HG02840 (cell line): ENCODE data around the gene PARD6A.

ENCODE experiments used
- ATAC-seq: cut with Tn5 transposase; IDR thresholded peaks from one replicate; pipeline ENCODE4 v1.9.1; 2021; ENCODE audit warnings: mild to moderate bottlenecking, moderate library complexity, moderate number of reproducible peaks; ENCODE audit not compliant: unreplicated experiment, low FRiP score

The PARD6A gene, protein sequence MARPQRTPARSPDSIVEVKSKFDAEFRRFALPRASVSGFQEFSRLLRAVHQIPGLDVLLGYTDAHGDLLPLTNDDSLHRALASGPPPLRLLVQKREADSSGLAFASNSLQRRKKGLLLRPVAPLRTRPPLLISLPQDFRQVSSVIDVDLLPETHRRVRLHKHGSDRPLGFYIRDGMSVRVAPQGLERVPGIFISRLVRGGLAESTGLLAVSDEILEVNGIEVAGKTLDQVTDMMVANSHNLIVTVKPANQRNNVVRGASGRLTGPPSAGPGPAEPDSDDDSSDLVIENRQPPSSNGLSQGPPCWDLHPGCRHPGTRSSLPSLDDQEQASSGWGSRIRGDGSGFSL

DNA sequence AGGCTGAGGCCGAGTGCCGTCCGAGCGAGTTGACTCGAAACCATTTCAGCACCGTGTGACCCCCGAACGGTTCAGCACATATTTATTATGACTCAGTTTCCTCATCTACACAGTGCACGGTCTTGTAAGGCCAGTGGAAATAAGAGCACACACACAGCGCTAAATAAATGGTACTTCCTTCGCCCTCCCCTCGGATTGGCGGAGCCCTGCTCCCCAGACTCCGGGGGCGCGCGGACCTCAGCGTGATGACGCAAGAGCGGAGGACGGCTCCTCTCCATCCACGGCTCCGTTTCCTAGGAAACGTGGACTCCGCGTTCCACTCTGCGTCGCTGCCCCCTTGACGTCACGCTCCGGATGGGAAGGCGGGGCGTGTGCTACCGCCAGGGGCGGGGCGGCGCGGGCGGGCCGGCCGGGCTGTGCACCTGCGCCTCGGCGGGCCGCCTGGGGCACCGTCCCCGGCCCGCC, at the start of gene PARD6A:
TSS of gene PARD6A (plus strand) at position 397 of the 465 bp plus-strand sequence. CDS start 79 bp downstream, outside the sequence.
- ATAC-seq: peak; percentile 68

DNA sequence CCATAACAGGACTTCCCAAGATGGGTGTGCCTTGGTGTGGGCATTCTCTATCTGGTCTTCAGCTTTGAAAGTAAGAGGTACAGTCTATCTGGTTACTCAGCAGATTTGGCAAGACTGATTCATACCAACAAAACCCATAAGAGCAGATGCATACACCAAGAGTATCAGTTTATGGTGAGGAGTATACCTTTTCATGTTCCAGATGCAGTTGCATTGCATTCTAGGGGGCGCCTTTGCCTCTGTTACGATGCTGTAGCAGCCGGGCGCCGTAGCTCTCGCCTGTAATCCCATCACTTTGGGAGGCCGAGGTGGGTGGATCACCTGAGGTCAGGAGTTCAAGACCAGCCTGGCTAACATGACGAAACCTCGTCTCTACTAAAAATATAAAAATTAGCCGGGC, 47.0 kb upstream of the PARD6A start:
- no peak for ATAC-seq

DNA sequence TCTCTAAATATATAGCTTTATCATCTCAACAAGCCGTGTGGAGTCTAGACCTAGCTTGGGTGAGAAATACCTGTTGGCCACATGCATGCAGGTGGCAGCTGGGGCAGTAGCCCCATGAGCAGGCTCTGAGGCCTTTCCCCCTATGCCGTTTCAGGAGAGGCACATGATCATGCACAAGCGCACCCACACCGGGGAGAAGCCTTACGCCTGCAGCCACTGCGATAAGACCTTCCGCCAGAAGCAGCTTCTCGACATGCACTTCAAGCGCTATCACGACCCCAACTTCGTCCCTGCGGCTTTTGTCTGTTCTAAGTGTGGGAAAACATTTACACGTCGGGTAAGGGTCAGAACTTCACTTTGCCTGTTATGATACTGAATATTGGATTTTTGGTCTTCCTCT, 32.5 kb upstream of the PARD6A start:
- ATAC-seq: no peak

DNA sequence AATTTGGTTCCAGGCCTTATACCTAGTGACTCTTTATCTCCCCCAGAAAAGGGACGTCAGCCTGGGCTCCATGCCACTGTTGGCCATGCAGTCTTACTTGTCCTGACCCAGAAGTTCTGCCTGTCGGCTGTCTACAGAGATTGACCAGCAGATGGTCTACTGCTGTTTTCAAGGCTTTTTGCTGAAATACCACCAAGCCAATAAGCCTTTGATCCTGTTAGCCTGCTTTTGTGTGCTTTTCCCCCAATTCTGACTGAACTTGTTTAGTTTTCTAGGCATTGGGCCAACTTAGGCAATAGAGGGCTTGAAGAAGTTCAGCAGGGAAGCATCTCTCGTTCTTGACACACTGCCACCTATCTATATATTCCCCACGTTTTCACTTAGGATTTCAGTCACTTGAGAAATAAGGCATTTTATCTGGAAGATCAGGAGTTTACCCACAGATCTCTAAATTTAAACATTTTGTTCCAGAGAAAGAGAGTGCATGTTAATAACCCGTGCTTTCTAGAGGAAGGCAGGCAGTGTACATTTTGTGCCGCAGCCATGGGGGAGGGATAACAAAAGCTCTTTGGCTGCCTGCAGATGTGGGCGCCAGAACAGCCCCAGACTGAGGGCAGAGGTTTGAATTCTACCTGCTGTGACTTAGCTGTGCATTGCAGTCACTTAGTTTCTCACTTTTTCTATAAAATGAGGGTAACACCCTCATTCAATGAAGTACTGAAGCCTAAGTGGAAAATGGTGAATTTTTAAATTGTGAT, 28.2 kb upstream of the PARD6A start:
- ATAC-seq: no peak

DNA sequence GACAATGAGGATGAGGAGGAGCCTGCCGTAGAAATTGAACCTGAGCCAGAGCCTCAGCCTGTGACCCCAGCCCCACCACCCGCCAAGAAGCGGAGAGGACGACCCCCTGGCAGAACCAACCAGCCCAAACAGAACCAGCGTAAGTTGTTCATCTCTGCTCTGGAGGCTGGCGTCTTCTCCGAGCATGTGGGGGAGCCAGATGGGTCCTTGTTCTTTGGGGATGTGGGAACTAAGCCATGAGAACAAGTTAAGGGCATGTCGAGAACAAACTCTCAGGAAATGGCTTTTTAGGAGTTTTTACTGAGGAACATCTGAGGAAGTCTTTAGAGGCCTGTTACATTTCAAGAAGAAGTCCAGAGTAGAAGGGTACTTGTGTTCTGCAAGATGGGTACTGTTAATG, 24.0 kb upstream of the PARD6A start:
- ATAC-seq: no peak

DNA sequence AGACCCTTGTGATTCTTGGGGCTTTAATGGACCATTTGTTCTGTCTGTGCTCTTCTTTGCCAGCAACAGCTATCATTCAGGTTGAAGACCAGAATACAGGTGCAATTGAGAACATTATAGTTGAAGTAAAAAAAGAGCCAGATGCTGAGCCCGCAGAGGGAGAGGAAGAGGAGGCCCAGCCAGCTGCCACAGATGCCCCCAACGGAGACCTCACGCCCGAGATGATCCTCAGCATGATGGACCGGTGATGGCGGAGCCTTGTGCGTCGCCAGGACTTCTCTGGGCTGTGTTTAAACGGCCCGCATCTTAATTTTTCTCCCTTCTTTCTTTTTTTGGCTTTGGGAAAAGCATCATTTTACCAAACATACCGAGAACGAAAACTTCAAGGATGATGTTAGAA, 23.1 kb upstream of the PARD6A start:
- ATAC-seq: no peak

DNA sequence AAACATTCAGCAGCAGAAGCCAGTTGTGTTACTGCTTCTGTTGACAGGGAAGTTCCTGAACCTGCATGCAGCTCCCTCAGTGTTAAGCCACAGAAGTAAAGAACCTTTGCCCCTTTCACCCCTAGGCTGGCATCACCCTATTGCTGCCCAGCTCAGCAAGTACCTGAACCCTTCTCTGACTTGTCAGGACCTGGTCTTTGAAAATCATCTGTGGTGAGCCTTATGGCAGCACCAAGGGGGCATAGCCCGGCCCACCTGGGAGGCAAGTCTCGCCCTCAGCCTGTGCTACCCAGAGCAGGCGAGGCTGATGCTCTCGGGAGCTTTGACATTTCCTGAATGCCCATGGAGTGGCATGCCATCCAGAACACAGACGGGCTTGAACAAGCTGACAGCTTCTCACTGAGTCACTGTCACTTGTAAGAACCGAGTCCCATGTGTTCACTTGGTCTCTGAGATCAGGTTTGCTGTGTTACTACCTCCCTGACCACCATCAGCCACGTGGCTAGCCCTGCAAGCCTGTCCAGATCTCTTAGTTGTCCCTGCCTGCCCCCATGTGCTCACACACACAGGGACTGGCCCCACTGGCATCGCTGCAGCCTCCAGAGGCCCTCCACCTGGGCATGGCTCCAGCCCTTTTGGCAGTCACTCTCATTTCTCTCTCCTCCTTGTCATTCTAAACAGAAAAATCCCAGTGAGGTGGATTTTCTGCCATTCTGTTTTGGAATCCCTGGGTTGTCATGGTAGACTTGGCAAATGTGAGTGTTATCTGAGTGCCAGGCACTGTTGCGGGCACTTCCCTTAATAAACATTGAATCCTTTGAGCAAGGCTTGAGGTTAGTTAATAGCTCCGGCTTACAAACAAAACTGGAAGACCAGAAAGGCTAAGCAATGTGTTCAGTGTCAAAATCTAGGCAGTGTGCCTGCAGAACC, 18.7 kb upstream of the PARD6A start:
- ATAC-seq: no peak

DNA sequence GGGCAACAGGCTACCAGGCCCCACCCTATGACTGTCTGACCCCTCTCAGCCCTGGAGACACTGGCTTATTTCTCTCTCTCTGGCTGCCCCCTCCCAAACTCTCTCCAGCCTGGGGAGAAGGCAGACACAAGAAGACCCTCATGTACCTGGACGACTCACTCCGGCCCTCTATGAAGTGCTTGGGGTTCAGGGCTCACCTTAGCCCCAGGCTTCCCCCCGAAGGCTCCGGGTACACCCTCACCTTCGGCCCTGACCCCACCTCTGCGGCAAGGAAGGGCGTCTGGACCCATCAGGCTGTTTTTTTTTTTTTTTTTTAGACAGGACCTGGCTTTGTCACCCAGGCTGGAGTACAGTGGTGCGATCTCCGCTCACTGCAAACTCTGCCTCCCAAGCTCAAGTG, 16.7 kb upstream of the PARD6A start:
- ATAC-seq: no peak

DNA sequence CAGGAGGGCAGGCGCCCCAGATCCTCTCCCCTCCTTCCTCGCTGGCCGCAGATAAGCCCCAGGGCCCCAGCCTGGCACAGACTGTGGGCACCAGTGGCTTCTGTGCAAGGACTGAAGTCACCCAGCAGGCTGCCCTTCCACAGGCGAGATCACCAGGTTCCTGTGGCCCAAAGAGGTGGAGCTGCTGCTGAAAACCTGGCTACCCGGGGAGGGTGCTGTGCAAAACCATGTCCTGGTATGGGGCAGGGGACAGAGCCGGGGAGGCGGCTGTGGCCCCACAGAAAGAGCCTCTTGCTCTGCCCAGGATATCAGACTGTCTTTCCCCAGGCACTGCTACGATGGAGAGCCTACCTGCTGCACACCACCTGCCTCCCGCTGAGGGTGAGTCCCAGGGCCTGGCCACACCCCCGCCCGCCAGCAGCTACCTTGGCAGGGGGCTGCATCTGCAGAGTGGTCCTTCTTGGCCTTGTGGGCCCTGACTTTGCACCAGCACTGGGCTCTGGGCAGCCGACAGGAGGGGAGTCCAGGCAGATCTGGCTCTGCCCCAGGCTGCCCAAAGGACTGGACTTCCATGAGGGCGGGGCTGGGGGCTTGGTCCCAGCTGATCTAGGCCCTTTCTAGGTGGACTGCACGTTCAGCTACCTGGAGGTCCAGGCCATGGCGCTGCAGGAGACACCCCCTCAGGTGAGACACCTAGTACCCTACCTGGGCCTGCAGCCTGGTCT, 15.2 kb upstream of the PARD6A start:
- peak; percentile 7 for ATAC-seq

DNA sequence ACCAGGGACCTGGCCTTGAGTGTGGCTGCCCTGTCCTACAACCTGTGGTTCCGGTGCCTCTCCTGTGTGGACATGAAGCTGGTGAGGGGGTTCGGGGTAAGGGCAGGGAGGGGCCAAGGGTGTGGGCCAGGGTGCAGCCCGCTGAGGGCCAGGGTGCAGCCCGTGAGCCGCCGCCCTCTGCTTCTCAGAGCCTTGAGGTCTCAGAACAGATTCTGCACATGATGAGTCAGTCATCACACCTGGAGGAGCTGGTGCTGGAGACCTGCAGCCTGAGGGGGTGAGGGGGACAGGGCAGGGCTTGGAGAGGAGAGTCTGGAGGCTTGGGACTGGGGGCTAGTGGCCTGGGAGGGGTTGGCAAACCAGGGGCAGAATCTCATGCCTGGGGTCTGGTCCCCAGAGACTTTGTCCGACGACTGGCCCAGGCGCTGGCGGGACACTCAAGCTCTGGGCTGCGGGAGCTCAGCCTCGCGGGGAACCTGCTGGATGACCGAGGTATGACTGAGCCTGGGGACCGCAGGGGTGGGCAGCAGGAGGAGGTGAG, 13.6 kb upstream of the PARD6A start:
- ATAC-seq: no peak

DNA sequence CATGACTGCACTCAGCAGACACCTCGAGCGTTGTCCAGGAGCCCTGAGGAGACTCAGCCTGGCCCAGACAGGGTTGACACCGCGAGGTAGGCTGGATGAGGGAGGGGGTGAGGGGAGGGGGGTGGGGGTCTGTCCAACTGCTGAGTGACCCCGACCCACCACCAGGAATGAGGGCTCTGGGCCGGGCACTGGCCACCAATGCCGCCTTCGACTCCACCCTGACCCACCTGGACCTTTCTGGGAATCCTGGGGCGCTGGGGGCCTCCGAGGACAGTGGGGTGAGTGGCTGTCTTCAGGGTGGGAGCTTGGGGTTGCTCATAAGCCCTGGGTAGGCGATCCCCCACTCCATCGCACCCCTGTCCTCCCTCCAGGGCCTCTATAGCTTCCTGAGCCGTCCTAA, 13.1 kb upstream of the PARD6A start:
- no peak for ATAC-seq

DNA sequence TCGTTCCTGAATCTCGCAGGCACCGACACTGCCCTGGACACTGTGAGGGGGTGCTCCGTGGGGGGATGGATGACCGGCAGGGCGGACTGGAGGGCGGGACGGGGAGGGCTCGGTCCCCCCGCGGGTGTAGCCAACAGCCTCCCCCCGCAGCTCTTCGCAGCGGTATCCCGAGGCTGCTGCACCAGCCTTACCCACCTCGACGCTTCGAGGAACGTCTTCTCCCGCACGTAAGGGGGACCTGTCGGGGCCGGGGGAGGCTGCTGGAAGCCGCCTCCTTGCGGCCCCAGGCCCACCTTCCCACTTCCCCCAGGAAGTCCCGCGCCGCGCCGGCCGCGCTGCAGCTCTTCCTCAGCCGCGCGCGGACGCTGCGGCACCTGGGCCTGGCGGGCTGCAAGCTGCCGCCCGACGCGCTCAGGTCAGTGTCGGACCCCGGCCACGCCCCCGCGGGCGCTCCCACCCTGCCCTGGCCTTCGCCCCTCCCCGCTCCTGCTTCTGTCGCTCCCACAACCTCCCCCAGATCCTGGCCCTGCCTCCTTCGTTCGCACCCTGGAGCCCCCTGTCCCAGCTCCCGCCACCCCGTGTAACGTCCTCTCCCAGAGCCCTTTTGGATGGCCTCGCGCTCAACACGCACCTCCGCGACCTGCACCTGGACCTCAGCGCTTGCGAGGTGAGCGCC, 12.5 kb upstream of the PARD6A start:
- no peak for ATAC-seq

DNA sequence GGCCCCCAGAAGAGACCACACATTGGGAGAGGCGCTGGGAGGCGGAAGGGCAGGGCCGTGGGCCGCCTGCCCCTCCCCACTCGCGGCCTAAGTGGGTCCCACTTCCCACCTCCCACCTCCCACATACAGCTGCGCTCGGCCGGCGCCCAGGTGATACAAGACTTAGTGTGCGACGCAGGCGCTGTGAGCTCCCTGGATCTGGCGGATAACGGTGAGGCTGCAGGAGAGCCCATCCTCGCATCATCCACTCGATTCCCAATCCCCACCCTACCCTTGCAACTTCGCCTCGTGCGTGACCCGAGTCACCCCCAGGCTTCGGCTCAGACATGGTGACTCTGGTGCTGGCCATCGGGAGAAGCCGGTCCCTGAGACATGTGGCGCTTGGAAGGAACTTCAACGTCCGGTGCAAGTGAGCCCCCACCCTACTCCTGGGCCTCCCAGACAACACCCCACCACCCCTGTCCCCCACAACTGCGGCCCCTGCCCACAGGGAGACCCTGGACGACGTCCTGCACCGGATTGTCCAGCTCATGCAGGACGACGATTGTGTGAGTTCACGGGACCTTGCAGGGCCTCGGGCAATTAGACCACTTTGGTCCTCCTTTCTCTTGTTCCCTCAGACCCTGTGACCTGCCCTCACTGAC, 11.9 kb upstream of the PARD6A start:
- no peak for ATAC-seq

DNA sequence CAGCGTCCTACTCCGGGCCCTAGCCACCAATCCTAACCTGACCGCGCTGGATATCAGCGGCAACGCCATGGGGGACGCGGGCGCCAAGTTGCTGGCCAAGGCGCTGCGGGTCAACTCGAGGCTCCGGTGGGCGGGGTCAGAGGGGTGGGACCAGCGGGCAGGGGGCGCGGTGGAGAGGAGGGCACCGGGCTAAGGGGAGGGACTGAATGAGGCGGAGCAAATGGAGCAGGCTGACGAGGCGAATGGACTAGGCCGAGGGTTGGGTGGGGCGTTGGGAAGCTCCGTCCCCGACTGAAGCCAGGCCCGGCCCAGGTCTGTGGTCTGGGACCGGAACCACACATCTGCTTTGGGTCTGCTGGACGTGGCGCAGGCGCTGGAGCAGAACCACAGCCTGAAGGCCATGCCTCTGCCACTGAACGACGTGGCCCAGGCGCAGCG, 11.2 kb upstream of the PARD6A start:
- ATAC-seq: no peak

DNA sequence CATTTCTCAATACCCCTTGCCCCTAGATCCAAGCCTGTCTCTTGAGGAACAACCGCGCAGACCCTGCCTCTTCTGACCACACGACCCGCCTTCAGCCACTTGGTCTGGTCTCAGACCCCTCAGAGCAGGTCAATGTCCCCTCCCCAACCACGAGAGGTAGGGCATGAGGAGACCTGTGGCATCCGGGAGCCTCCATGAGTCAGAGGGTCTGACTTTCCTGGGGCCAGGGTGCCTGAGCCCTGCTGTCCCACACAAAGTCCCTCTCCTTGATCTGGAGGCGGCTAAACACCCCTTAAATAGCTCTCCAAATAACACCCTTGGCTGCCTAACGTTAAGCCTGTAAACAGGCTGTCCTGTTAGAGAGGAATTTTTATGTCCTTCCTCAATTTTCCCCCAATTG, 10.7 kb upstream of the PARD6A start:
- ATAC-seq: no peak

DNA sequence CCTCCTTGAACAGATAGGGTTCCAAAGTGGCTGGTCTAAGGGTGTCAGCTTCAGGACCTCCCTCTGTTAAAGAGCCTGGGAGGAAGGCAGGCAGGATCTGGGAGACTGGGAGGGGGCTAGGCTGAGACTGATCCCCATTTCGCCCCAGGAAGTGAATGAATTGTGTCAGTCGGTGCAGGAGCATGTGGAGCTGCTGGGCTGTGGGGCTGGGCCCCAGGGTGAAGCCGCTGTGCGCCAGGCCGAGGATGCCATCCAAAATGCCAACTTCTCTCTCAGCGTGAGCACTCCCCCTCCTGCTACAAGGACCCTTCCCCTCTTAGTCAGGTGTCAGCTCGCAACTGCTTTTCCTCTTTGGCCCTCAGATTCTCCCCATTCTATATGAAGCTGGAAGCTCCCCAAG, 9.7 kb upstream of the PARD6A start:
- no peak for ATAC-seq

DNA sequence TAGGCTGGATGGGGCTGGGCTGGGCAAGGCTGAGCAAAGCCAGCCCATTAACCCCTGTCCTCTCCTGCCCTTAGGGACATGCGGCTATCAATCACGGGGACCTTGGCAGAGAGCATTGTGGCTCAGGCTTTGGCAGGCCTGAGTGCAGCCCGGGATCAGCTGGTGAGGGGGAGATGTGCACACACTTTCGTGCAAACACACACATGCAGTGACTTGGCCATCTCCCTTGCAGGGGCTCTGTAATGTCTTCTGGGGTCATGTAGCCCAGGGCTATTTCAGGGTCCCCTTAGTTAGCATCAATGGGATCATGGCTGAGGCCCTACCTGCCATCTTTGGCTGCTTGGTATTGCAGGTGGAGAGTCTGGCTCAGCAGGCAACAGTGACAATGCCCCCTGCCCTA, 8.9 kb upstream of the PARD6A start:
- no peak for ATAC-seq

DNA sequence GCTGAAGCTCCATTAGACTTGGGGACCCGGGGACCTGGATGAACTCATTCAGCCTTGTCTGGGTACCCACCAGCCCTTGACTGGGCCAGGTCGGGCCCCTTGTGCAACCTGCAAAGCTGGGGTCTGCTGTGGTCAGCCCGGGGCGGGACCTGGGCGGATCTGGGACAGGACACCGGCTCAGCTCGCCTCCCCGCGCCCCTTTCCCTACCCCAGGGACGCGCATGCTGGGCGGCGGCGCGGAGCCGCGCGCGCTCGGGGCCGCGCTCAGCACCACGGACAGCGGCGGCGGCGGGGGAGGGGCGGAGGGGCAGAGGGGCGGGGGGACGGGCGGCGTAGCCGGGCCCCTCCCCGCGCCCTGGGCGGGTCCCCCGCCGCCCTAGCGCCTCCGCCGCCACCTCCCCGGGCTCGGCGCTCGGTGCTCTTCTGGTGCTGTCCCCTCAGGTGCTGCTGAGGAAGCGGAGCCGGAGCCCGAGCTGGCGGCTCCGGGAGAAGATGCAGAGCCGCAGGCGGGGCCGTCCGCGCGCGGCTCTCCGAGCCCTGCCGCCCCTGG, 8.1 kb upstream of the PARD6A start:
- ATAC-seq: no peak
